Thyroid gland (tissue), 4 donors: ENCODE data around the gene HNRNPM. TPM values are rescaled to one million over a fixed set of nuclear protein-coding genes. Genes with fewer than 3 reads are reported as not detected.

Experiments
- DNase-seq, 2 donors: peaks; one replicate each; pipeline ENCODE4 v3.0.0-alpha.2; 2019
- H3K27ac ChIP-seq, 3 donors: fragments of 200-600 bp; sonication (generic); 1 replicate in 2 of 3; 2 replicates in 1 of 3; pipeline ENCODE4 v1.5.1; 2016 to 2019; ENCODE audit warnings: mild to moderate bottlenecking in 1 of 3, moderate library complexity in 1 of 3
- H3K27me3 ChIP-seq: fragments of 200-600 bp; sonication (generic); one replicate; pipeline ENCODE4 v1.5.1; 2019
- H3K36me3 ChIP-seq, 2 donors: fragments of 200-600 bp; sonication (generic); one replicate each; pipeline ENCODE4 v1.5.1; 2016 to 2019
- H3K4me1 ChIP-seq, 2 donors: fragments of 200-600 bp; sonication (generic); one replicate each; pipeline ENCODE4 v1.5.1; 2017 to 2019
- H3K4me3 ChIP-seq, 3 donors: fragments of 200-600 bp; sonication (generic); replicated peaks in 1 of 3; 1 replicate in 2 of 3; 2 replicates in 1 of 3; pipeline ENCODE4 v1.5.1; 2016; ENCODE audit warnings: mild to moderate bottlenecking in 1 of 3
- H3K9me3 ChIP-seq: fragments of 200-600 bp; sonication (generic); one replicate; pipeline ENCODE4 v1.5.1; 2017
- CTCF ChIP-seq, 6 experiments: fragments of 200-600 bp in 3 of 6; fragments of 450-650 bp in 3 of 6; sonication (generic) in 3 of 6; IDR thresholded peaks; one replicate each; pipeline ENCODE4 v1.5.1; 2016 to 2019; ENCODE audit warnings: antibody characterized with exemption in 6 of 6, mild to moderate bottlenecking in 2 of 6, inconsistent platforms in 1 of 6, moderate library complexity in 1 of 6
- POLR2A ChIP-seq, 2 donors: fragments of 450-650 bp; IDR thresholded peaks; one replicate each; pipeline ENCODE4 v1.6.1; 2017; ENCODE audit warnings: antibody characterized with exemption in 2 of 2, mild to moderate bottlenecking in 2 of 2, moderate library complexity in 1 of 2
- WGBS, 2 donors: methylation state at CpG; one replicate each; pipeline ENCODE4 v1.1.5; 2017; 5-methylcytosine and 5-hydroxymethylcytosine counted together
- intact Hi-C: fragments of 100-400 bp; cut with DNase I; formaldehyde crosslinking; loops from one replicate; pipeline ENCODE4 v1.15.1; 2023
- total RNA-seq, 4 donors: library from RNA; depleted of rRNA; stranded (reverse); fragments of >200 nt; gene quantifications; one replicate each; pipeline ENCODE4 v1.2.3, GENCODE V29; 2016

HNRNPM gene
- total RNA-seq, 4 donors from 2014 or later: 79.3 to 138 (median 97.2) TPM

GRCh38 chr19:8491574-8491973 lies 46.8 kb downstream of the HNRNPM start:
- WGBS, 2 donors: 90 to 92% methylated on average over 6 of the region's 6 CpGs
- Histone ChIP-seq H3K4me1 (peaks cover 12% of the 10 kb centered on the region in 2 donors), H3K4me3 (no peak overlapping the region), H3K27me3 (no peaks in the 10 kb centered on the region), H3K9me3 (no peaks in the 10 kb centered on the region), H3K27ac (no peak overlapping the region), H3K36me3 (peaks cover 17 to 25% of the 10 kb centered on the region in 2 donors)
- intact Hi-C loops: no loop called here
- TF ChIP-seq CTCF (IDR thresholded peaks at IDR 0.05) (no peak), POLR2A (IDR thresholded peaks at IDR 0.05) (no peak)
- DNase-seq: no peak

DNA sequence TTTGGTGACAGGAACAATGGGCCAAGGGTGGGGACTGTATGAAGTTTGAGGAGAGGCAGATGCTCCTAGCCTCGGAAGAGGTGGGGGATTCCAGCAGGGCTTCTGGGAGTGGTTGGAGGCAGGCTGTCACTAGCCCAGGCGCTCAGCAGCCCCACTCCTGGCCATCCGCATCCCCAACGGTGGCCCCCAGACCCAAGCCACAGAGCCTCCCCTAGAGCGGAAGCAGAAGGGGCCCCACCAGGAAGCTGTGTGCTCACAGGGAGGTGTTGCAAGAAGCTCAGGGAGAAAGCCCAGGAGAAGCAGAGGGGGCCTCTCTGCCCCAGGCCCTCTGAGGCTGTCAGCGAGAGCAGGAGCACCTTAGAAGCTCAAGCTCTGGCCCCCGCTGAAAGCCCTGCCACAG lies 49.4 kb downstream of the HNRNPM start:
- Histone ChIP-seq H3K4me3 (no peak overlapping the region), H3K36me3 (no peaks in the 10 kb centered on the region), H3K27me3 (no peaks in the 10 kb centered on the region), H3K27ac (no peak overlapping the region), H3K9me3 (no peaks in the 10 kb centered on the region), H3K4me1 (peaks cover 10 to 11% of the 10 kb centered on the region in 2 donors)
- WGBS, 2 donors: 79 to 80% methylated on average over 7 of the region's 7 CpGs
- intact Hi-C loops: no loop called here
- TF ChIP-seq POLR2A (IDR thresholded peaks at IDR 0.05) (no peak), CTCF (IDR thresholded peaks at IDR 0.05) (no peak)
- DNase-seq: no peak

DNA sequence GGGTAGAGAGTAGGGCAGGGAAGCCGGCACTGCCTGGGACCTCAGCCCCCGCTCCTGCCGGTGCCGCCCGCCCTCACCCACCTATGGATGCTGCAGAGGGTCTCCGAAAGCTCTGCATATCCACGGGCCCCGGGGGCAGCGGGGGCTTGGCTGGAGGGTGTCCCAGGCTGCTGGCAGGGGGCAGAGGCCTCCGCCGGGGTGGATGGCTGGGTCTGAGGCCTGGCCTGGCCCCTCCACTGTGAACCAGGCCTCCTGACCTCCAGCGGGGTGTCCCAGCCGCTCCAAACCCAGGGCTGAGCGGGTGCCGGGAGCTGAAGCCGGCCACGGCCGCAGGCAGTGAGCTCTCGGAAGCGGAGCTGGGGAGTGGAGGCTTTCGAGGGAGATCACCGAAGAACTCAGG lies 53.5 kb downstream of the HNRNPM start:
- Histone ChIP-seq H3K4me1 (no peaks in the 10 kb centered on the region), H3K36me3 (no peaks in the 10 kb centered on the region), H3K9me3 (no peaks in the 10 kb centered on the region), H3K27ac (no peak overlapping the region), H3K27me3 (no peaks in the 10 kb centered on the region), H3K4me3 (no peak overlapping the region)
- intact Hi-C loops: no loop called here
- TF ChIP-seq POLR2A (IDR thresholded peaks at IDR 0.05) (no peak), CTCF (IDR thresholded peaks at IDR 0.05) (no peak)
- DNase-seq: no peak
- 89 to 96% methylated on average over 9 to 16 of the region's 22 CpGs for WGBS, 2 donors

DNA sequence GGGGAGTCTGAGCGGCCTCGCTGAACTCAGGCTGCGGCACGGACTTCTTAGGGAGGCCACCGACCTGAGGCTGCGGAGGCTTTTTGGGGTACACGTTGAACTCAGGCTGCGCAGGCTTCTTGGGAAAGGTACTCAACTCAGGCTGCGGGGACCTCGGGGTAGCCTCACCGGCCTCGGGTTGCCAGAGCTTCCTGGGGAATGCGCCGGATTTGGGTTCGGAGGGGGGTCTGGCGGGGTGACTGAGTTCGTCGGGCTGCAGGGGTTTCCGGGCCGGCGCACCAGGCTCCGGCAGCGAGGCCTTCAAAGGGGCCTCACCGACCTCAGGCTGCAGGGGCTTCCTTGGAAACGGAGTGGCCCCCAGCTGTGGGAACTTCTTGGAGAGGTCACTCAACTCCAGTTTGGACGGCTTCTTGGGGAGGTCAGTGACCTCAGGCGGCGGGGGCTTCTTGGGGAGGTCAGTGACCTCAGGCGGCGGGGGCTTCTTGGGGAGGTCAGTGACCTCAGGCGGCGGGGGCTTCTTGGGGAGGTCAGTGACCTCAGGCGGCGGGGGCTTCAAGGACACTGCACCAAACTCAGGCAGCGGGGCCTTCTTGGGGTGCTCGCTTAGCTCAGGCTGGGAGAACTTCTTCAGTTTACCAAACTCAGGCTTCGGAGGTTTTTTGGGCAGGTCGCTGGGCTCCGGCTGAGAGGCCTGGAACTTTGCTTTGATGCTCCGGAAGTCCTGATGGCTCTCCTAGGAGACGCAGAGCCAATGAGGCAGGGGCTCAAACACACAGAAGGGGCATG lies 54.5 kb downstream of the HNRNPM start:
- Histone ChIP-seq H3K4me3 (no peak overlapping the region), H3K36me3 (no peaks in the 10 kb centered on the region), H3K27me3 (no peaks in the 10 kb centered on the region), H3K4me1 (no peaks in the 10 kb centered on the region), H3K9me3 (no peaks in the 10 kb centered on the region), H3K27ac (no peak overlapping the region)
- DNase-seq: no peak
- intact Hi-C loops: no loop called here
- no peak for TF ChIP-seq CTCF (IDR thresholded peaks at IDR 0.05)
- no peak for TF ChIP-seq POLR2A (IDR thresholded peaks at IDR 0.05)
- 80 to 86% methylated on average over 26 to 34 of the region's 41 CpGs for WGBS, 2 donors

DNA sequence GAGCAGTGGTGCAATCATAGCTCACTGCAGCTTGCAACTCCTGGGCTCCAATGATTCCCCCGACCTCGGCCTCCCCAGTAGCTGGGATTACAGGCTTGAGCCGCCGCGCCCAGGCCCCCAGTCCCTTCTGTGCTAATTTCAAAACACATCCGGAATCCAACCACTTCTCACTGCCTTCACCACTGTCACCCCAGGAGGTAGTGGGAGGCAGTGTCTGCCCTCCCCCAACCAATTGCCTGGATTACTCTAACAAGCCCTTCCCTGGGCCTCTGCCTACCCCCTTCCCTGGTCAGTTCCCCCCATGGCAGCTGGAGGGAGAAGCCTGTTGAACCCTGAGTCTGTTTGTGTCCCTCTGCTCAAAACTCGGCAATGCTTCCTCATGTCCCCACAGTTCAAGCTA lies 55.4 kb downstream of the HNRNPM start:
- no peak overlapping the region for H3K27ac ChIP-seq
- TF ChIP-seq CTCF (IDR thresholded peaks at IDR 0.05): no peak
- no peak for TF ChIP-seq POLR2A (IDR thresholded peaks at IDR 0.05)
- no peak overlapping the region for H3K4me3 ChIP-seq
- no peaks in the 10 kb centered on the region for H3K9me3 ChIP-seq
- H3K4me1 ChIP-seq: no peaks in the 10 kb centered on the region
- WGBS, 2 donors: 53 to 59% methylated on average over 7 of the region's 7 CpGs
- DNase-seq: no peak
- H3K27me3 ChIP-seq: no peaks in the 10 kb centered on the region
- no peaks in the 10 kb centered on the region for H3K36me3 ChIP-seq
- intact Hi-C loops: no loop called here
